Lung (tissue), 12 donors: Measurements from ENCODE around the gene ANKRD1. TPM values are rescaled to one million over a fixed set of nuclear protein-coding genes. Genes with fewer than 3 reads are reported as not detected.

Source experiments
- ATAC-seq: fragments of 200-7000 bp; cut with Tn5 transposase; one replicate; pipeline ENCODE4 v1.9.1; 2020; ENCODE audit warnings: moderate number of reproducible peaks; ENCODE audit not compliant: insufficient read depth, low FRiP score
- DNase-seq, 3 donors: peaks; one replicate each; pipeline ENCODE4 v3.0.0-alpha.2; 2013 to 2017
- H3K27ac ChIP-seq, 2 donors: one replicate each; pipeline ENCODE4 v1.5.1; 2013; ENCODE audit warnings: mild to moderate bottlenecking in 2 of 2, moderate library complexity in 2 of 2, control low read depth in 1 of 2, inconsistent platforms in 1 of 2, low read depth in 1 of 2, low read length in 1 of 2
- H3K27me3 ChIP-seq, 3 donors: one replicate each; pipeline ENCODE4 v1.5.1; 2013; ENCODE audit warnings: low read length in 2 of 3; ENCODE audit not compliant: control insufficient read depth in 3 of 3, insufficient read depth in 3 of 3
- H3K36me3 ChIP-seq, 4 donors: one replicate each; pipeline ENCODE4 v1.5.1; 2013; ENCODE audit warnings: low read length in 4 of 4, mild to moderate bottlenecking in 1 of 4, moderate library complexity in 1 of 4; ENCODE audit not compliant: control insufficient read depth in 4 of 4, insufficient read depth in 4 of 4
- H3K4me1 ChIP-seq, 5 donors: one replicate each; pipeline ENCODE4 v1.5.1; 2013; ENCODE audit warnings: low read length in 5 of 5, mild to moderate bottlenecking in 2 of 5, moderate library complexity in 1 of 5; ENCODE audit not compliant: control insufficient read depth in 5 of 5, insufficient read depth in 5 of 5
- H3K4me3 ChIP-seq: one replicate; pipeline ENCODE4 v1.5.1; 2013; ENCODE audit warnings: mild to moderate bottlenecking, control low read depth, moderate library complexity
- H3K9ac ChIP-seq, 2 donors: one replicate each; pipeline ENCODE4 v1.5.1; 2013; ENCODE audit warnings: low read length in 2 of 2, control low read depth in 1 of 2; ENCODE audit not compliant: insufficient read depth in 1 of 2
- H3K9me3 ChIP-seq, 4 donors: one replicate each; pipeline ENCODE4 v1.5.1; 2013; ENCODE audit warnings: low read length in 3 of 4, mild to moderate bottlenecking in 1 of 4, moderate library complexity in 1 of 4; ENCODE audit not compliant: control insufficient read depth in 4 of 4, insufficient read depth in 3 of 4
- WGBS, 2 donors: extraction: QIAGEN DNeasy Blood & Tissue Kit; methylation state at CpG; one replicate each; pipeline ENCODE4 v1.1.7; 2013; 5-methylcytosine and 5-hydroxymethylcytosine counted together
- polyA plus RNA-seq, 2 donors: library from polyadenylated mRNA; stranded (reverse); fragments of 200-250 nt; gene quantifications; one replicate each; pipeline ENCODE4 v1.2.1, GENCODE V29; 2013
- total RNA-seq, 2 donors: library from RNA; depleted of rRNA in 1 of 2; stranded (reverse); fragments of >200 nt in 1 of 2; gene quantifications; one replicate each; pipeline ENCODE4 v1.2.1, GENCODE V29; 2014 to 2021
- TF ChIP-seq, protein P1 (sequence below): IDR thresholded peaks from 2 replicates; pipeline ENCODE4 v1.5.1; 2012; ENCODE audit warnings: mild to moderate bottlenecking; ENCODE audit errors: control extremely low read depth, extremely low read depth
- donor health status: control.
- donor health status: control.
- donor health status: Bipolar disorder and iron deficiency.
- donor health status: healthy.
- donor health status: DM: yes; HTN: yes; CAD: no.

Gene ANKRD1
- total and polyA plus RNA-seq, 4 donors = 5.7 to 105 (median 13.7) TPM

DNA sequence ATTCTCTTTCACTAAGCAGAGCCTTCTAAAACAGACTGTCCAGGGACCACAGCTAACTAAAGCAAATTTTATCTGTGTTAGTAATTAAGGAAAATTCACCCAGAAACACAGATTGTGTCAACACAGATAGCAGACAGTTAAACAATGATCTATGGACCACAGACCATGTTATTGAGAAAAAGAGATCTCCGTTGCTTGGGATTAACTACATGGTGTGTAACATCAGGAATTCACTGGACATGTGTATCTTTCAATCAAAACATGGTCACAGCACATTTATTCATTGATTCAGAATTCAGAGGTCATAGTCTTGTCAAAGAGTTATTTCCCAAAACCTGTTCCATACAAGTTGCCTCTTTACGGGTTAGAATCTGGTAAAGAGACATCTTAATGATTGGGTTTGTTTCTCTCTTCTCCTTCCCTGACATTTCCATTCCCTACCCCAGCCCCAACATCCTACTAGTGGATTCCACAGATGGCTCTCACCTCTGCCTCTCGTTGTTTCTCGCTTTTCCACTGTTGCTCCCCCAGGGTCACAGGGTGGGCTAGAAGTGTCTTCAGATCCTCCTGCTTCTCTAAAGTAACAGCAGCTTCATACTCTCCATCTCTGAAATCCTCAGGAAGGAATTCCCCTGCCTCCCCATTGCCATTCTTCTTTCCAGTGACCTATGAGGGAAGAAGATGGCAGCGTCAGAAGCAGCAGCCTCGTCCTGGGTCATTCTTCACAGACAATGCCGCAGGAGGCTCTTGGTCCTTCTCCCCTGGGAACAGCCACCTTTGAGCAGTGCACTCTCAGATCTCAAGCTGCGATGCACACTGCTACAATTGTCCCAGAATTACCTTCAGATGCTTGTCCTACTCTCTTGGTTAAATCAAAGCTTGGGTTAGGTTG is 958 bp downstream of the ANKRD1 start:
- TF ChIP-seq, protein P1, sequence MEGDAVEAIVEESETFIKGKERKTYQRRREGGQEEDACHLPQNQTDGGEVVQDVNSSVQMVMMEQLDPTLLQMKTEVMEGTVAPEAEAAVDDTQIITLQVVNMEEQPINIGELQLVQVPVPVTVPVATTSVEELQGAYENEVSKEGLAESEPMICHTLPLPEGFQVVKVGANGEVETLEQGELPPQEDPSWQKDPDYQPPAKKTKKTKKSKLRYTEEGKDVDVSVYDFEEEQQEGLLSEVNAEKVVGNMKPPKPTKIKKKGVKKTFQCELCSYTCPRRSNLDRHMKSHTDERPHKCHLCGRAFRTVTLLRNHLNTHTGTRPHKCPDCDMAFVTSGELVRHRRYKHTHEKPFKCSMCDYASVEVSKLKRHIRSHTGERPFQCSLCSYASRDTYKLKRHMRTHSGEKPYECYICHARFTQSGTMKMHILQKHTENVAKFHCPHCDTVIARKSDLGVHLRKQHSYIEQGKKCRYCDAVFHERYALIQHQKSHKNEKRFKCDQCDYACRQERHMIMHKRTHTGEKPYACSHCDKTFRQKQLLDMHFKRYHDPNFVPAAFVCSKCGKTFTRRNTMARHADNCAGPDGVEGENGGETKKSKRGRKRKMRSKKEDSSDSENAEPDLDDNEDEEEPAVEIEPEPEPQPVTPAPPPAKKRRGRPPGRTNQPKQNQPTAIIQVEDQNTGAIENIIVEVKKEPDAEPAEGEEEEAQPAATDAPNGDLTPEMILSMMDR = no peak
- H3K27me3 ChIP-seq = no peaks in the 10 kb centered on the region
- peaks cover 2 to 27% (median 5%) of the 10 kb centered on the region in 5 donors for H3K4me1 ChIP-seq
- peak overlapping the region; percentile 38 for H3K4me3 ChIP-seq
- DNase-seq (no peak), ATAC-seq (no peak)
- no peaks in the 10 kb centered on the region for H3K36me3 ChIP-seq
- H3K9me3 ChIP-seq = no peaks in the 10 kb centered on the region
- peak overlapping the region; percentile 64 to 81 for H3K27ac ChIP-seq
- WGBS, 2 donors = 84 to 90% methylated on average over 8 of the region's 8 CpGs
- H3K9ac ChIP-seq = no peak overlapping the region

DNA sequence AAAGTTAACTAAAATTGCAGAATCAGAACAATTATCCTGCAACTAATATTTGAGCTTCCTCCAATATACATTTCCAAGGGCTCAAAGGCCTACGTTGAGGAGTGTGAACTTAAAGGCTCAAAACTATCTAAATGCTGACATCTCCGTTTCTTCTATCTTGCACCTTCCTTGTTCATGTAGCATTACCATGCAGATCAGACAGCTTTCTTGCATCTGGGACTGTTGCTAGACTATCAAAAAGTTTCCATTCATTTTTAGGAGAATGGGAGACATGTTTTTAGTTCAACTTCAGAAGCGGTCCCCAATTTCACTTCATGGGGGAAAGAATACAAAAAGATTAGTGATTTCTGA is 2.9 kb downstream of the ANKRD1 start:
- Histone ChIP-seq H3K4me3 (no peak overlapping the region), H3K4me1 (peaks cover 2 to 27% (median 5%) of the 10 kb centered on the region in 5 donors), H3K27ac (peak overlapping the region in 1 of 2 donors; percentile 81), H3K9ac (no peak overlapping the region), H3K36me3 (no peaks in the 10 kb centered on the region), H3K27me3 (no peaks in the 10 kb centered on the region), H3K9me3 (no peaks in the 10 kb centered on the region)
- no peak for DNase-seq
- 78 to 88% methylated on average over 3 of the region's 3 CpGs for WGBS, 2 donors
- TF ChIP-seq, protein P1 = no peak
- no peak for ATAC-seq

DNA sequence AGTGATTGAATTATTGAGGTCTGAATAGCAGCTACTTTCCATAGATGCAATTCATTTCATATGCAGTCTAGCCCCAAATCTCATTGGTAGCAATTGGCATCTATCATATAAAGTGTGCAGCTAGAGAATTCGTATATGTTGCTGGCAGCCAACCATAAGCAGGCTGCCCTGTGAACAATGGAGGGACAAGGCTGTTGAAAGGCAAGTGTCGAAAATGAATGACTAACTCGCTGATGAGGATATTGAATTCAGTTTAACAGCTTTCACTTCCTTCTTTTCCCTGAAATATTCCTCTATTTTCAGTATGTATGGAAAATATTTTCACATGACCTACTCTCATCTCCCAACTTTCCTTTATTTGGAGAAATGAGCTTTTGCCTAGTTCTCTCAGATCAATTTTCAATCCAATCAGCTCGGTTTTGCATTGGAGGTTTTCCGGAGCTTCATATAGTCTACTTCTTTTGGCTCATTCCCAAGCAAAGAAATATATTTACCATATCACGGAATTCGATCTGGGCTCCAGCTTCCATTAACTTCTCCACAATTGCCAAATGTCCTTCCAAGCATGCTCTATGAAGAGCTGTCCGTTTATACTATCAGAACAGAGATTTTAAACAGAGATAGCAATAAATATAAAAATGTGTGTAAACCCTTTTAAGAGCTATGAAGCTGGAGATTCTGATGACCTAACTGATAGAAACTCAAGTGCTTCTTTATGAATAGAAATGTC is 3.5 kb downstream of the ANKRD1 start:
- Histone ChIP-seq H3K4me3 (no peak overlapping the region), H3K27ac (peak overlapping the region in 1 of 2 donors; percentile 81), H3K36me3 (no peaks in the 10 kb centered on the region), H3K9ac (no peak overlapping the region), H3K4me1 (peaks cover 2 to 27% (median 5%) of the 10 kb centered on the region in 5 donors), H3K27me3 (no peaks in the 10 kb centered on the region), H3K9me3 (no peaks in the 10 kb centered on the region)
- DNase-seq (peak in 1 of 3 donors; percentile 32), ATAC-seq (no peak)
- WGBS, 2 donors = 57 to 75% methylated on average over 8 of the region's 8 CpGs
- TF ChIP-seq, protein P1 = no peak
